Parathyroid adenoma (tissue), 2 donors: ENCODE results near the gene CHRNG.

Experiments used
- H2AFZ ChIP-seq: fragments of 300-600 bp; sonication (generic); one replicate; pipeline ENCODE4 v1.7.0; 2017; ENCODE audit warnings: antibody characterized with exemption, mild to moderate bottlenecking
- H3K27ac ChIP-seq: fragments of 300-600 bp; sonication (generic); one replicate; pipeline ENCODE4 v1.7.0; 2017
- H3K27me3 ChIP-seq: fragments of 300-600 bp; sonication (generic); one replicate; pipeline ENCODE4 v1.7.0; 2017; ENCODE audit warnings: low read length; ENCODE audit not compliant: control insufficient read depth, insufficient read depth
- H3K36me3 ChIP-seq: fragments of 300-600 bp; sonication (generic); one replicate; pipeline ENCODE4 v1.7.0; 2017; ENCODE audit warnings: low read length; ENCODE audit not compliant: control insufficient read depth, insufficient read depth
- H3K4me1 ChIP-seq: fragments of 300-600 bp; sonication (generic); one replicate; pipeline ENCODE4 v1.7.0; 2017; ENCODE audit warnings: control low read depth
- H3K4me2 ChIP-seq: fragments of 300-600 bp; sonication (generic); one replicate; pipeline ENCODE4 v1.7.0; 2017; ENCODE audit warnings: low read length
- H3K4me3 ChIP-seq: fragments of 300-600 bp; sonication (generic); one replicate; pipeline ENCODE4 v1.7.0; 2017; ENCODE audit warnings: low read depth, low read length
- H3K79me2 ChIP-seq: fragments of 300-600 bp; sonication (generic); one replicate; pipeline ENCODE4 v1.7.0; 2017; ENCODE audit warnings: control low read depth
- H3K9ac ChIP-seq: fragments of 300-600 bp; sonication (generic); one replicate; pipeline ENCODE4 v1.7.0; 2017; ENCODE audit warnings: mild to moderate bottlenecking
- H3K9me3 ChIP-seq: fragments of 300-600 bp; sonication (generic); one replicate; pipeline ENCODE4 v1.7.0; 2017; ENCODE audit warnings: low read length; ENCODE audit not compliant: control insufficient read depth
- CTCF ChIP-seq: fragments of 300-600 bp; sonication (generic); IDR thresholded peaks from one replicate; pipeline ENCODE4 v1.7.0; 2017; ENCODE audit warnings: antibody characterized with exemption, mild to moderate bottlenecking
- donor health status: primary hyperparathyroidism.

Gene CHRNG

GRCh38 chr2:232525199-232525598, 14.3 kb upstream of the CHRNG start:
- Histone ChIP-seq H3K4me3 (no peak overlapping the region), H3K4me2 (no peak overlapping the region), H3K27me3 (peaks cover 3% of the 10 kb centered on the region), H3K9me3 (no peaks in the 10 kb centered on the region), H3K79me2 (no peaks in the 10 kb centered on the region), H2AFZ (no peak overlapping the region), H3K27ac (no peak overlapping the region), H3K4me1 (no peaks in the 10 kb centered on the region), H3K36me3 (no peaks in the 10 kb centered on the region), H3K9ac (no peak overlapping the region)
- no peak for TF ChIP-seq CTCF

GRCh38 chr2:232525791-232526371, 13.6 kb upstream of the CHRNG start, which contains the start of gene CHRND:
Gene CHRND (plus strand): TSS chr2:232526160. CDS start chr2:232526216, 56 bp downstream.
- no peaks in the 10 kb centered on the region for H3K9me3 ChIP-seq
- H3K27me3 ChIP-seq = peaks cover 3% of the 10 kb centered on the region
- no peak within 1 kb of the TSS for H3K4me3 ChIP-seq
- no peak within 1 kb of the TSS for H2AFZ ChIP-seq
- H3K9ac ChIP-seq = no peak within 1 kb of the TSS
- no peak within 1 kb of the TSS for H3K4me2 ChIP-seq
- no peak within 1 kb of the TSS for H3K27ac ChIP-seq
- H3K79me2 ChIP-seq = no peaks in the 10 kb centered on the region
- TF ChIP-seq CTCF = no peak
- no peaks in the 10 kb centered on the region for H3K36me3 ChIP-seq
- H3K4me1 ChIP-seq = no peaks in the 10 kb centered on the region

GRCh38 chr2:232526372-232526941, 13.0 kb upstream of the CHRNG start:
- TF ChIP-seq CTCF = no peak
- Histone ChIP-seq H2AFZ (no peak overlapping the region), H3K9me3 (no peaks in the 10 kb centered on the region), H3K27me3 (peaks cover 3% of the 10 kb centered on the region), H3K4me2 (no peak overlapping the region), H3K79me2 (no peaks in the 10 kb centered on the region), H3K27ac (no peak overlapping the region), H3K36me3 (no peaks in the 10 kb centered on the region), H3K9ac (no peak overlapping the region), H3K4me1 (no peaks in the 10 kb centered on the region), H3K4me3 (no peak overlapping the region)

GRCh38 chr2:232527905-232528470, 11.5 kb upstream of the CHRNG start:
- no peaks in the 10 kb centered on the region for H3K9me3 ChIP-seq
- H3K27ac ChIP-seq = no peak overlapping the region
- H3K9ac ChIP-seq = no peak overlapping the region
- H2AFZ ChIP-seq = no peak overlapping the region
- TF ChIP-seq CTCF = no peak
- no peak overlapping the region for H3K4me2 ChIP-seq
- no peak overlapping the region for H3K4me3 ChIP-seq
- no peaks in the 10 kb centered on the region for H3K27me3 ChIP-seq
- H3K79me2 ChIP-seq = no peaks in the 10 kb centered on the region
- no peaks in the 10 kb centered on the region for H3K4me1 ChIP-seq
- H3K36me3 ChIP-seq = no peaks in the 10 kb centered on the region
